K562 (cell line): Measurements from ENCODE around the gene PTCH2. TPM values are rescaled to one million over a fixed set of nuclear protein-coding genes. Genes with fewer than 3 reads are reported as not detected.

Experiments used
- CCNT2 ChIP-seq: IDR thresholded peaks from 2 replicates; pipeline ENCODE4 v1.6.1; 2011; ENCODE audit warnings: borderline replicate concordance, low read depth, mild to moderate bottlenecking, moderate library complexity, mixed read lengths, low read length; ENCODE audit not compliant: insufficient read length; ENCODE audit errors: extremely low read depth
- EGR1 ChIP-seq: fragments of 450-650 bp; conservative IDR thresholded peaks from 2 replicates; pipeline ENCODE4 v1.6.1; 2017; ENCODE audit warnings: mild to moderate bottlenecking
- ESRRB ChIP-seq: fragments of 250-450 bp; sonication (Bioruptor Pico); IDR thresholded peaks from 2 replicates; pipeline ENCODE4 v1.5.0; 2020; ENCODE audit warnings: mild to moderate bottlenecking, moderate library complexity, borderline replicate concordance
- EWSR1 ChIP-seq: fragments of 450-650 bp; IDR thresholded peaks from 2 replicates; pipeline ENCODE4 v1.6.1; 2018; ENCODE audit warnings: borderline replicate concordance, mild to moderate bottlenecking, low read depth, moderate library complexity; ENCODE audit not compliant: partially characterized antibody
- FIP1L1 ChIP-seq: fragments of 200-400 bp; formaldehyde crosslinking; IDR thresholded peaks from 2 replicates; pipeline ENCODE4 v1.6.1; 2018; ENCODE audit warnings: mild to moderate bottlenecking, low read depth, low read length; ENCODE audit not compliant: poor library complexity, severe bottlenecking
- HDAC6 ChIP-seq: IDR thresholded peaks from 2 replicates; pipeline ENCODE4 v1.6.1; 2012; ENCODE audit warnings: low read depth, mild to moderate bottlenecking, control low read depth, inconsistent platforms, low read length, moderate library complexity
- NR1H2 ChIP-seq: sonication (generic); formaldehyde crosslinking; IDR thresholded peaks from 2 replicates; pipeline ENCODE4 v1.4.0; 2020; ENCODE audit warnings: mild to moderate bottlenecking, missing genetic modification reagents
- POLR2B ChIP-seq: fragments of 450-650 bp; IDR thresholded peaks from 2 replicates; pipeline ENCODE4 v1.6.1; 2018; ENCODE audit warnings: low read depth; ENCODE audit not compliant: partially characterized antibody
- POLR2G ChIP-seq: fragments of 200-400 bp; formaldehyde crosslinking; IDR thresholded peaks from 2 replicates; pipeline ENCODE4 v1.6.1; 2017; ENCODE audit warnings: low read depth, mild to moderate bottlenecking, antibody characterized with exemption, low read length, moderate library complexity
- POLR2H ChIP-seq: IDR thresholded peaks from 2 replicates; pipeline ENCODE4 v1.6.1; 2016; ENCODE audit warnings: missing genetic modification characterization, low read depth, mild to moderate bottlenecking, control low read depth, missing compliant biosample characterization, moderate library complexity
- PRPF4 ChIP-seq: fragments of 200-400 bp; formaldehyde crosslinking; IDR thresholded peaks from one replicate; pipeline ENCODE4 v1.6.1; 2017; ENCODE audit warnings: low read length, low read depth, mild to moderate bottlenecking; ENCODE audit not compliant: insufficient read depth, poor library complexity, severe bottlenecking
- SMARCC2 ChIP-seq: fragments of 450-650 bp; IDR thresholded peaks from 2 replicates; pipeline ENCODE4 v1.6.1; 2017; ENCODE audit warnings: antibody characterized with exemption, moderate library complexity, mild to moderate bottlenecking, low read depth
- SP1 ChIP-seq: sonication (generic); formaldehyde crosslinking; IDR thresholded peaks from 2 replicates; pipeline ENCODE4 v1.8.1; 2022; ENCODE audit warnings: mild to moderate bottlenecking, missing genetic modification reagents
- STAT5B ChIP-seq: fragments of 250-450 bp; sonication (Bioruptor Pico); IDR thresholded peaks from 2 replicates; pipeline ENCODE4 v1.8.0; 2021; ENCODE audit warnings: mild to moderate bottlenecking, inconsistent platforms
- THRAP3 ChIP-seq: fragments of 450-650 bp; IDR thresholded peaks from 2 replicates; pipeline ENCODE4 v1.6.1; 2016; ENCODE audit warnings: mild to moderate bottlenecking, inconsistent platforms, borderline replicate concordance
- ZFP1 ChIP-seq: fragments of 450-650 bp; formaldehyde crosslinking; IDR thresholded peaks from 2 replicates; pipeline ENCODE4 v1.4.0; 2020; ENCODE audit warnings: mild to moderate bottlenecking, mixed read lengths
- ZKSCAN3 ChIP-seq: fragments of 250-450 bp; sonication (Bioruptor Pico); IDR thresholded peaks from 2 replicates; pipeline ENCODE4 v1.4.0; 2020
- ZNF12 ChIP-seq: sonication (generic); formaldehyde crosslinking; IDR thresholded peaks from 2 replicates; pipeline ENCODE4 v1.4.0; 2020; ENCODE audit warnings: mild to moderate bottlenecking, missing genetic modification reagents
- ZNF146 ChIP-seq: IDR thresholded peaks from one replicate; pipeline ENCODE4 v1.6.1; 2018; ENCODE audit warnings: missing compliant biosample characterization; ENCODE audit not compliant: unreplicated experiment
- ZNF174 ChIP-seq: fragments of 250-450 bp; sonication (Bioruptor Pico); IDR thresholded peaks from 2 replicates; pipeline ENCODE4 v1.4.0; 2020; ENCODE audit warnings: mild to moderate bottlenecking
- polyA plus RNA-seq, 8 experiments: library from polyadenylated mRNA; depleted of rRNA in 4 of 8; stranded (reverse) in 5 of 8; unstranded in 3 of 8; fragments of >200 nt; fragmentation: Nextera tagmentation in 2 of 8; fragmentation: Illumina TruSeq in 1 of 8; extraction: Ambion mirVana in 2 of 8; extraction: Trizol in 1 of 8; gene quantifications; 2 replicates each; pipeline versions ENCODE4 v1.2.1 to v1.2.3, GENCODE V29; 2011 to 2014; ENCODE audit warnings: inconsistent platforms in 1 of 8, missing spikeins in 1 of 8
- total RNA-seq, 7 experiments: library from RNA; depleted of rRNA in 6 of 7; stranded (reverse); fragments of >200 nt in 6 of 7; fragmentation: Illumina TruSeq in 2 of 7; extraction: Trizol in 2 of 7; gene quantifications; 2 replicates each; pipeline versions ENCODE4 v1.2.1 to v1.2.3, GENCODE V29; 2011 to 2021; ENCODE audit warnings: low replicate concordance in 1 of 7
- TF ChIP-seq, protein P1 (sequence below), 2 experiments: fragments of 450-650 bp; conservative IDR thresholded peaks; 2 replicates each; pipeline ENCODE4 v1.6.1; 2017; ENCODE audit warnings: mild to moderate bottlenecking in 2 of 2, moderate library complexity in 2 of 2
- TF ChIP-seq, protein P2 (sequence below): sonication (generic); formaldehyde crosslinking; IDR thresholded peaks from 2 replicates; pipeline ENCODE4 v1.8.0; 2022; ENCODE audit warnings: missing genetic modification reagents, mild to moderate bottlenecking, moderate library complexity, borderline replicate concordance
- TF ChIP-seq, protein P3 (sequence below): fragments of 450-650 bp; IDR thresholded peaks from 2 replicates; pipeline ENCODE4 v1.6.1; 2018; ENCODE audit warnings: mild to moderate bottlenecking, low read depth; ENCODE audit not compliant: partially characterized antibody
- TF ChIP-seq, protein P4 (sequence below): fragments of 450-650 bp; IDR thresholded peaks from 2 replicates; pipeline ENCODE4 v1.6.1; 2016; ENCODE audit warnings: antibody characterized with exemption

PTCH2 gene
- total and polyA plus RNA-seq, 9 of the 15 experiments (the other 6 are each of a cell fraction or from before 2014, with no cell fraction given) = 0.15 to 27.3 (median 0.48) TPM; not detected in 1

DNA sequence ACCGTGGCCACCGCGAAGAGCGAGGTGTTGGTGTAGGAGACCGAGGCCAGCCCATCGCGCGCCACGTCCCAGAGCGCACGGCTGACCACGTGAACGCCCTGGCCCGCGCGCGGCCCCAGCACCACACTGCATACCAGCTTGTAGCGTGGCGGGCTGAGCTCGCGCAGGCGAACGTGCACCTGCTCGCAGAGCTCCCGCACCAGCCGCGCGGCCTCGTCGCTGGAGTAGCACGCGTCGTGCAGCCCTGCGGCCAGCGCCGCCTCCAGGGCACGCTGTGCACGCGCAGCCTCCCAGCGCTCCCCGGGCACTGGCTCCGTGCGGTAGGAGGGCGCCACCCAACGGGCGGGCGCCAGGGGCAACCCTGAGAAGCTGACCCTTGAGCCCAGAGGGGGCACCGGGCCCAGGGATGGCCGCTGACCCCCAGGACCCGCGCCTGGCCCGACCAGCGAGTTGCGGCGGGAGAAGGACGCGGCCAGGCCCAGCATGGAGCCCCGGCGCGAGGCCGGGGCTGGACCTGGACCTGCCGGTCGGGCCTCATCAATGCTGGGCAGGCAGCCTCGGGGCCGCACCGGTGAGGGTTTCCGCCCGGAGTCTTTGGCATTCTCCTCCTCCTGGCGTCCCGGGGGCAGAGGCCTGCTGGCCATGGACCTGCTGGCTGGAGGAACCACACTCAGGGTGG, 36.9 kb downstream of the PTCH2 start (continued):
- TF ChIP-seq PRPF4 = peak; percentile 76
- no peak for TF ChIP-seq POLR2B
- TF ChIP-seq ZFP1 (CRISPR knock-in tag) = no peak
- TF ChIP-seq ZNF12 (CRISPR knock-in tag) = no peak
- TF ChIP-seq HDAC6 = no peak
- no peak for TF ChIP-seq POLR2H (tag)
- TF ChIP-seq SMARCC2 = no peak
- TF ChIP-seq STAT5B (CRISPR knock-in tag) = no peak
- no peak for TF ChIP-seq ZNF174 (CRISPR knock-in tag)
- TF ChIP-seq, protein P1, sequence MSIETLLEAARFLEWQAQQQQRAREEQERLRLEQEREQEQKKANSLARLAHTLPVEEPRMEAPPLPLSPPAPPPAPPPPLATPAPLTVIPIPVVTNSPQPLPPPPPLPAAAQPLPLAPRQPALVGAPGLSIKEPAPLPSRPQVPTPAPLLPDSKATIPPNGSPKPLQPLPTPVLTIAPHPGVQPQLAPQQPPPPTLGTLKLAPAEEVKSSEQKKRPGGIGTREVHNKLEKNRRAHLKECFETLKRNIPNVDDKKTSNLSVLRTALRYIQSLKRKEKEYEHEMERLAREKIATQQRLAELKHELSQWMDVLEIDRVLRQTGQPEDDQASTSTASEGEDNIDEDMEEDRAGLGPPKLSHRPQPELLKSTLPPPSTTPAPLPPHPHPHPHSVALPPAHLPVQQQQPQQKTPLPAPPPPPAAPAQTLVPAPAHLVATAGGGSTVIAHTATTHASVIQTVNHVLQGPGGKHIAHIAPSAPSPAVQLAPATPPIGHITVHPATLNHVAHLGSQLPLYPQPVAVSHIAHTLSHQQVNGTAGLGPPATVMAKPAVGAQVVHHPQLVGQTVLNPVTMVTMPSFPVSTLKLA (conservative IDR thresholded peaks at IDR 0.05) = no peak
- TF ChIP-seq, protein P2, sequence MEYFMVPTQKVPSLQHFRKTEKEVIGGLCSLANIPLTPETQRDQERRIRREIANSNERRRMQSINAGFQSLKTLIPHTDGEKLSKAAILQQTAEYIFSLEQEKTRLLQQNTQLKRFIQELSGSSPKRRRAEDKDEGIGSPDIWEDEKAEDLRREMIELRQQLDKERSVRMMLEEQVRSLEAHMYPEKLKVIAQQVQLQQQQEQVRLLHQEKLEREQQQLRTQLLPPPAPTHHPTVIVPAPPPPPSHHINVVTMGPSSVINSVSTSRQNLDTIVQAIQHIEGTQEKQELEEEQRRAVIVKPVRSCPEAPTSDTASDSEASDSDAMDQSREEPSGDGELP (CRISPR knock-in tag) = no peak
- TF ChIP-seq SP1 (CRISPR knock-in tag) = no peak
- peak; percentile 22 for TF ChIP-seq CCNT2
- TF ChIP-seq, protein P3, sequence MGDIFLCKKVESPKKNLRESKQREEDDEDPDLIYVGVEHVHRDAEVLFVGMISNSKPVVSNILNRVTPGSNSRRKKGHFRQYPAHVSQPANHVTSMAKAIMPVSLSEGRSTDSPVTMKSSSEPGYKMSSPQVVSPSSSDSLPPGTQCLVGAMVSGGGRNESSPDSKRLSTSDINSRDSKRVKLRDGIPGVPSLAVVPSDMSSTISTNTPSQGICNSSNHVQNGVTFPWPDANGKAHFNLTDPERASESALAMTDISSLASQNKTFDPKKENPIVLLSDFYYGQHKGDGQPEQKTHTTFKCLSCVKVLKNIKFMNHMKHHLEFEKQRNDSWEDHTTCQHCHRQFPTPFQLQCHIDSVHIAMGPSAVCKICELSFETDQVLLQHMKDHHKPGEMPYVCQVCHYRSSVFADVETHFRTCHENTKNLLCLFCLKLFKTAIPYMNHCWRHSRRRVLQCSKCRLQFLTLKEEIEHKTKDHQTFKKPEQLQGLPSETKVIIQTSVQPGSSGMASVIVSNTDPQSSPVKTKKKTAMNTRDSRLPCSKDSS = no peak
- no peak for TF ChIP-seq NR1H2
- TF ChIP-seq FIP1L1 = peak; percentile 73
- no peak for TF ChIP-seq ZNF146
- no peak for TF ChIP-seq EWSR1
- peak; percentile 75 for TF ChIP-seq POLR2G
- TF ChIP-seq ESRRB = no peak
- TF ChIP-seq ZKSCAN3 (CRISPR knock-in tag) = no peak
- no peak for TF ChIP-seq THRAP3
- TF ChIP-seq, protein P4, sequence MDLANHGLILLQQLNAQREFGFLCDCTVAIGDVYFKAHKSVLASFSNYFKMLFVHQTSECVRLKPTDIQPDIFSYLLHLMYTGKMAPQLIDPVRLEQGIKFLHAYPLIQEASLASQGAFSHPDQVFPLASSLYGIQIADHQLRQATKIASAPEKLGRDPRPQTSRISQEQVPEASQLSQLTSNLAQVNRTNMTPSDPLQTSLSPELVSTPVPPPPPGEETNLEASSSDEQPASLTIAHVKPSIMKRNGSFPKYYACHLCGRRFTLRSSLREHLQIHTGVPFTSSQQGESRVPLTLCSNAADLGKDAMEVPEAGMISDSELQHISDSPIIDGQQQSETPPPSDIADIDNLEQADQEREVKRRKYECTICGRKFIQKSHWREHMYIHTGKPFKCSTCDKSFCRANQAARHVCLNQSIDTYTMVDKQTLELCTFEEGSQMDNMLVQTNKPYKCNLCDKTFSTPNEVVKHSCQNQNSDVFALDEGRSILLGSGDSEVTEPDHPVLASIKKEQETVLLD = no peak
- TF ChIP-seq EGR1 = no peak
